Loucy (cell line): Measurements from ENCODE around the gene SPDYC.

Source experiments
- H2AFZ ChIP-seq: fragments of 200-600 bp; sonication (generic); 2 replicates; pipeline ENCODE4 v1.6.0; 2016; ENCODE audit warnings: antibody characterized with exemption, mild to moderate bottlenecking, low read length, moderate library complexity
- H3F3A ChIP-seq: fragments of 200-600 bp; 2 replicates; pipeline ENCODE4 v1.6.0; 2016; ENCODE audit warnings: antibody characterized with exemption, low read depth, mild to moderate bottlenecking
- H3K27me3 ChIP-seq: fragments of 200-600 bp; sonication (generic); 2 replicates; pipeline ENCODE4 v1.6.1; 2014; ENCODE audit warnings: low read length, mild to moderate bottlenecking; ENCODE audit not compliant: insufficient read depth, poor library complexity, severe bottlenecking
- H3K36me3 ChIP-seq: fragments of 200-600 bp; sonication (generic); 2 replicates; pipeline ENCODE4 v1.6.1; 2016; ENCODE audit warnings: low read length; ENCODE audit not compliant: insufficient read depth
- H3K4me1 ChIP-seq: fragments of 200-600 bp; sonication (generic); 2 replicates; pipeline ENCODE4 v1.5.1; 2014; ENCODE audit warnings: low read length, mild to moderate bottlenecking; ENCODE audit not compliant: insufficient read depth, poor library complexity, severe bottlenecking
- H3K4me2 ChIP-seq: fragments of 200-600 bp; sonication (generic); 2 replicates; pipeline ENCODE4 v1.6.0; 2014; ENCODE audit warnings: antibody characterized with exemption, low read length, low read depth, mild to moderate bottlenecking; ENCODE audit not compliant: poor library complexity, severe bottlenecking
- H3K4me3 ChIP-seq: fragments of 200-600 bp; sonication (generic); 2 replicates; pipeline ENCODE4 v1.5.1; 2014; ENCODE audit warnings: low read length, mild to moderate bottlenecking, mixed read lengths; ENCODE audit not compliant: poor library complexity, severe bottlenecking
- H3K79me2 ChIP-seq: fragments of 200-600 bp; sonication (generic); 2 replicates; pipeline ENCODE4 v1.6.1; 2014; ENCODE audit warnings: low read length; ENCODE audit not compliant: insufficient read depth
- H3K9ac ChIP-seq: fragments of 200-600 bp; sonication (generic); 2 replicates; pipeline ENCODE4 v1.6.0; 2014; ENCODE audit warnings: mild to moderate bottlenecking, low read depth, low read length, moderate library complexity; ENCODE audit not compliant: poor library complexity, severe bottlenecking
- H3K9me2 ChIP-seq: fragments of 200-600 bp; sonication (generic); replicated peaks from 2 replicates; pipeline ENCODE4 v1.6.1; 2016; ENCODE audit warnings: low read depth, low read length, mixed read lengths
- H3K9me3 ChIP-seq: fragments of 200-600 bp; sonication (generic); 2 replicates; pipeline ENCODE4 v1.6.1; 2014; ENCODE audit warnings: mild to moderate bottlenecking, antibody characterized with exemption, low read length, low read depth; ENCODE audit not compliant: insufficient read depth
- H4K20me1 ChIP-seq: fragments of 200-600 bp; sonication (generic); 2 replicates; pipeline ENCODE4 v1.6.0; 2014; ENCODE audit warnings: antibody characterized with exemption, low read length, mild to moderate bottlenecking; ENCODE audit not compliant: insufficient read depth, poor library complexity, severe bottlenecking
- CTCF ChIP-seq: fragments of 200-600 bp; sonication (generic); conservative IDR thresholded peaks from 2 replicates; pipeline ENCODE4 v1.5.1; 2014; ENCODE audit warnings: mild to moderate bottlenecking, antibody characterized with exemption, low read length
- EZH2phosphoT487 ChIP-seq: fragments of 200-600 bp; IDR thresholded peaks from 2 replicates; pipeline ENCODE4 v1.6.1; 2018; ENCODE audit warnings: antibody characterized with exemption, mild to moderate bottlenecking, moderate library complexity, borderline replicate concordance

The SPDYC gene

GRCh38 chr11:65219930-65220213 lies 49.8 kb downstream of the SPDYC start:
- Histone ChIP-seq H3K79me2 (peaks cover 55% of the 10 kb centered on the region), H4K20me1 (peaks cover 35% of the 10 kb centered on the region), H3K9me2 (no peaks in the 10 kb centered on the region), H3K4me1 (peaks cover 33% of the 10 kb centered on the region), H3K27me3 (no peaks in the 10 kb centered on the region), H2AFZ (no peak overlapping the region), H3K4me2 (peak overlapping the region; percentile 74), H3K36me3 (peaks cover 19% of the 10 kb centered on the region; the same call in 1 of the 2 replicates), H3K9me3 (no peaks in the 10 kb centered on the region), H3F3A (peaks cover 6% of the 10 kb centered on the region; the same call in 1 of the 2 replicates), H3K4me3 (peak overlapping the region; percentile 55), H3K9ac (peak overlapping the region; percentile 34)
- no peak for TF ChIP-seq EZH2phosphoT487
- TF ChIP-seq CTCF = no peak

- Histone ChIP-seq H3K36me3 (peaks cover 31% of the 10 kb centered on the region; the same call in 1 of the 2 replicates), H3K27me3 (no peaks in the 10 kb centered on the region), H3K9ac (no peak overlapping the region), H3K79me2 (peaks cover 43% of the 10 kb centered on the region), H3K9me2 (no peaks in the 10 kb centered on the region), H3K4me1 (peaks cover 29% of the 10 kb centered on the region), H3K9me3 (no peaks in the 10 kb centered on the region), H3K4me3 (no peak overlapping the region), H3F3A (peaks cover 6% of the 10 kb centered on the region; the same call in 1 of the 2 replicates), H4K20me1 (peaks cover 35% of the 10 kb centered on the region), H2AFZ (no peak overlapping the region), H3K4me2 (peak overlapping the region; percentile 74)
- TF ChIP-seq CTCF (no peak), EZH2phosphoT487 (no peak)
Measured at GRCh38 chr11:65221026-65221425, 51.0 kb downstream of the SPDYC start.
